Right lobe of liver (tissue), 6 donors: ENCODE measurements around the gene AQR. TPM values are rescaled to one million over a fixed set of nuclear protein-coding genes. Genes with fewer than 3 reads are reported as not detected.

Experiments
- ATAC-seq, 4 donors: fragments of 200-7000 bp; cut with Tn5 transposase; one replicate each; pipeline ENCODE4 v1.9.1; 2020; ENCODE audit warnings: mild to moderate bottlenecking in 4 of 4, moderate library complexity in 4 of 4
- DNase-seq, 3 donors: peaks; one replicate each; pipeline ENCODE4 v3.0.0-alpha.2; 2020
- H3K27ac ChIP-seq, 3 donors: fragments of 200-600 bp; one replicate each; pipeline ENCODE4 v1.8.0; 2022
- H3K27me3 ChIP-seq, 2 donors: fragments of 200-600 bp; one replicate each; pipeline ENCODE4 v1.8.0; 2022
- H3K36me3 ChIP-seq, 4 donors: fragments of 200-600 bp; sonication (generic) in 1 of 4; one replicate each; pipeline versions ENCODE4 v1.5.1 to v1.8.0; 2017 to 2022; ENCODE audit warnings: control low read depth in 1 of 4
- H3K4me1 ChIP-seq, 4 donors: fragments of 200-600 bp; sonication (generic) in 1 of 4; one replicate each; pipeline versions ENCODE4 v1.5.1 to v1.8.0; 2017 to 2022; ENCODE audit warnings: control low read depth in 1 of 4
- H3K4me3 ChIP-seq, 3 donors: fragments of 200-600 bp; one replicate each; pipeline ENCODE4 v1.8.0; 2022
- H3K9me3 ChIP-seq, 4 donors: fragments of 200-600 bp; sonication (generic) in 1 of 4; one replicate each; pipeline versions ENCODE4 v1.5.1 to v1.8.0; 2017 to 2022; ENCODE audit warnings: control low read depth in 1 of 4
- POLR2A ChIP-seq: fragments of 450-650 bp; IDR thresholded peaks from one replicate; pipeline ENCODE4 v1.6.1; 2017; ENCODE audit warnings: antibody characterized with exemption, mild to moderate bottlenecking
- WGBS: methylation state at CpG from one replicate; pipeline ENCODE4 v1.1.6; 2018; ENCODE audit warnings: low coverage, low lambda C conversion rate; ENCODE audit not compliant: insufficient coverage; ENCODE audit errors: missing lambda C conversion rate; 5-methylcytosine and 5-hydroxymethylcytosine counted together
- intact Hi-C, 2 donors: fragments of 100-400 bp; cut with DNase I; formaldehyde crosslinking; loops; one replicate each; pipeline versions ENCODE4 v1.11.2 to v1.14.1; 2022
- total RNA-seq, 6 experiments: library from RNA; depleted of rRNA in 2 of 6; stranded (reverse); fragments of >200 nt in 2 of 6; fragmentation: NEBNext Ultra II Directional in 3 of 6; extraction: Animal tissue kit (Norgen Biotek cat#: 25700) in 3 of 6; gene quantifications; one replicate each; pipeline versions ENCODE4 v1.1.0 to v1.2.4, GENCODE V29; 2016 to 2023
- TF ChIP-seq, protein P1 (sequence below), 4 donors: fragments of 200-600 bp in 3 of 4; fragments of 450-650 bp in 1 of 4; IDR thresholded peaks; one replicate each; pipeline versions ENCODE4 v1.5.1 to v1.8.0; 2016 to 2022; ENCODE audit warnings: antibody characterized with exemption in 4 of 4, mild to moderate bottlenecking in 2 of 4
- donor health status: DM: no; HTN: yes; CAD: no.
- donor health status: DM: no; HTN: no; CAD: no.
- donor health status: DM: no; HTN: no; CAD: no.
- donor health status: DM: no; HTN: yes; CAD: no.
- donor health status: DM: no; HTN: yes; CAD: no.

The AQR gene
- total RNA-seq, 6 experiments from 2014 or later, result 9.1 to 15.3 (median 11.8) TPM

DNA sequence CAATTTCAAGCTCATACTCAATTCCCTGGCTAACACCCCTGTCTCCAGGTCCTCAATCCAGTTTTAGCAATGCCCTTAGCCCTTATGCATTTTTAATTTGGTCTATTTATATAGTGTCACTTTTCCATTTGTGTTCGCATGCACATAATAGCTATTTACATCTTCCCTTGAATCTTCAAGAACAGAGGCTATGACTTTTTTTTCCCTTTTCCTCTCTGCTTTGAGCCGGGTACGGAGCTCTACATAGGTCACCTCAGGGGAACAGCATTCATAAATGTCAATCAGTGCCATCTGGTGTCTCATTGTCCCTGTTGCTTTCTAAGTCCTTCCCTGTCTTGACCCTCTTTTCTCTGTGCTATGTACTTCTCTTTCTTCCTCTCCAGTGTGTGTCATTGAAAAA, 147.7 kb downstream of the AQR start:
- Histone ChIP-seq H3K27ac (no peak overlapping the region), H3K9me3 (no peaks in the 10 kb centered on the region), H3K4me3 (no peak overlapping the region), H3K27me3 (no peaks in the 10 kb centered on the region), H3K36me3 (no peaks in the 10 kb centered on the region), H3K4me1 (no peaks in the 10 kb centered on the region)
- no peak for ATAC-seq
- intact Hi-C loops, result no loop called here
- TF ChIP-seq POLR2A, result no peak
- TF ChIP-seq, protein P1, sequence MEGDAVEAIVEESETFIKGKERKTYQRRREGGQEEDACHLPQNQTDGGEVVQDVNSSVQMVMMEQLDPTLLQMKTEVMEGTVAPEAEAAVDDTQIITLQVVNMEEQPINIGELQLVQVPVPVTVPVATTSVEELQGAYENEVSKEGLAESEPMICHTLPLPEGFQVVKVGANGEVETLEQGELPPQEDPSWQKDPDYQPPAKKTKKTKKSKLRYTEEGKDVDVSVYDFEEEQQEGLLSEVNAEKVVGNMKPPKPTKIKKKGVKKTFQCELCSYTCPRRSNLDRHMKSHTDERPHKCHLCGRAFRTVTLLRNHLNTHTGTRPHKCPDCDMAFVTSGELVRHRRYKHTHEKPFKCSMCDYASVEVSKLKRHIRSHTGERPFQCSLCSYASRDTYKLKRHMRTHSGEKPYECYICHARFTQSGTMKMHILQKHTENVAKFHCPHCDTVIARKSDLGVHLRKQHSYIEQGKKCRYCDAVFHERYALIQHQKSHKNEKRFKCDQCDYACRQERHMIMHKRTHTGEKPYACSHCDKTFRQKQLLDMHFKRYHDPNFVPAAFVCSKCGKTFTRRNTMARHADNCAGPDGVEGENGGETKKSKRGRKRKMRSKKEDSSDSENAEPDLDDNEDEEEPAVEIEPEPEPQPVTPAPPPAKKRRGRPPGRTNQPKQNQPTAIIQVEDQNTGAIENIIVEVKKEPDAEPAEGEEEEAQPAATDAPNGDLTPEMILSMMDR (IDR thresholded peaks at IDR 0.05), result no peak
- WGBS, result 41% methylated on average over 3 of the region's 3 CpGs
- no peak for DNase-seq

DNA sequence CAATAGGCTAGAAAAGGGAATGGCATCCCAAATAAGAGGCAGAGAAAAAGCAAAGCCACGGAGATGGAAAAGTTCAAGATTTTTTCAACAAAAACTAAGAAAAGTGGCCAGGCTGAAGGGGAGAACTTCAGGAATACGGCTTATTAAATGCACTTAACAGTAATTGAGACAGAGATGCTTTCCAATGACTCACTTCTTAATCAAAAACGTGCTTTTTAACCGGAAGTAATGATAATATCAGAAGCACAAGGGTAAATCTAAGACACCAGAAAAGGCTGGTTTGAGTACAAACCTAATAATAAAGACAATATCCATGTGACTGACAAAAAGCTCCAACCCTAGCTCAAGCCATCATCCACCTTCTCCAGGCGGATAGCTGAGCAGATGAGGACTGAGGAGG, 149.4 kb downstream of the AQR start:
- Histone ChIP-seq H3K9me3 (no peaks in the 10 kb centered on the region), H3K36me3 (no peaks in the 10 kb centered on the region), H3K27ac (no peak overlapping the region), H3K4me1 (no peaks in the 10 kb centered on the region), H3K4me3 (no peak overlapping the region), H3K27me3 (no peaks in the 10 kb centered on the region)
- no peak for ATAC-seq
- TF ChIP-seq, protein P1 (IDR thresholded peaks at IDR 0.05), result no peak
- TF ChIP-seq POLR2A, result no peak
- DNase-seq, result no peak
- WGBS, result 49% methylated on average over 5 of the region's 5 CpGs
- intact Hi-C loops, result no loop called here

DNA sequence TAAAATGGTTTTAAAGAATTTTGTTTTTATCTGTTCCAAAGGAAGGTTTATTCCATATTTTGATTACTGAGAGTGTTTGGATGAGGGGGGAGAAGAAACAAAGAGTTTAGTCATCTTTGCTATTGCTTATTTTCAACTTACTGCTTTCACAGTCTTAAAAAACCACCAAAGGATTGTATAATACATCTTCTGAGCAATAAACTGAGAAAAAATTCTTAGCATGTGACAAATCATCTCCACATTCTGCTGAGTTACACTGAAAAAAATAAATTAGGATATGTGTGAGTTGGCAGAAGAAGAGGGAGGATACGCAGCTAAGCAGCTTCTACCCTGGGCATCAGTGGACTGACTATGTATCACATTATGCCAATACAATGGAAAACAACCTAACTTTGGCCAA, 151.0 kb downstream of the AQR start:
- 82% methylated on average over 1 of the region's 1 CpG for whole genome bisulfite sequencing
- H3K27ac ChIP-seq, result no peak overlapping the region
- ATAC-seq, result no peak

DNA sequence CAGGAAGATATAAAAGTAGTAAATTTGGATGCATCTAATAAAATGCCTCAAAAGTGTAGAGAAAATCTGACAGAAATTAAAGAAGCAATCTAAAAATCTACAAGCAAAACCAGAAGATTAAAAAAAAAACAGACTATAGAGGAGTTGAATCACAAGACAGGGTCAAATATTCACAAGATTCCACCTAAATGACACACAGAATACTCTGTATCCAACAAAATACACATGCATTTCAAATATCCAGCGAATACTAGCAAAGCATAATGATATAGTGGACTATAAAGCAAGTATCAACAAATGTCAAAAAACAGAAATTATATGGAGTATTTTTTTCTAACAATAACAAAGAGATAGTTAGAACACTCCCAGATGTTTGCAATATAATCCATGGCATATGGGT, 153.7 kb downstream of the AQR start:
- Histone ChIP-seq H3K9me3 (no peaks in the 10 kb centered on the region), H3K4me1 (no peaks in the 10 kb centered on the region), H3K27me3 (no peaks in the 10 kb centered on the region), H3K4me3 (no peak overlapping the region), H3K36me3 (no peaks in the 10 kb centered on the region), H3K27ac (no peak overlapping the region)
- intact Hi-C loops, result no loop called here
- ATAC-seq, result no peak
- TF ChIP-seq, protein P1 (IDR thresholded peaks at IDR 0.05), result no peak
- no peak for TF ChIP-seq POLR2A
- 62% methylated on average over 1 of the region's 1 CpG for WGBS
- DNase-seq, result no peak

More for the DNA sequence above, 151.0 kb downstream of the AQR start:
- TF ChIP-seq POLR2A, result no peak
- TF ChIP-seq, protein P1 (IDR thresholded peaks at IDR 0.05), result no peak
- Histone ChIP-seq H3K27me3 (no peaks in the 10 kb centered on the region), H3K36me3 (no peaks in the 10 kb centered on the region), H3K4me1 (no peaks in the 10 kb centered on the region), H3K9me3 (no peaks in the 10 kb centered on the region), H3K4me3 (no peak overlapping the region)
- DNase-seq, result no peak
- intact Hi-C loops, result no loop called here
